ENCODE data around the gene BEGAIN. TPM values are rescaled to one million over a fixed set of nuclear protein-coding genes. Genes with fewer than 3 reads are reported as not detected.

BEGAIN gene
- total RNA-seq, 8 experiments from 2014 or later = 2.6 to 16.0 (median 3.8) TPM

GRCh38 chr14:100543471-100544455 lies 43.5 kb downstream of the BEGAIN start:
- no peak for ATAC-seq (replicated peaks in 6 of 8)
- in situ Hi-C loops (cut with MboI; ENCODE audit: low pct_unique_long_range_greater_than_20kb in 2 of 9, low sequenced_read_pairs in 9 of 9, unreplicated experiment in 9 of 9) = no loop called here
- H3K4me3 ChIP-seq = no peak overlapping the region
- 42 to 100% (median 85%) methylated on average over 1 to 5 of the region's 19 CpGs; no CpG with 5 or more reads in 1 of the 10 experiments for WGBS, 10 experiments
- H3K27ac ChIP-seq = no peak overlapping the region
- H3K4me1 ChIP-seq (replicated peaks in 1 of 2) = no peaks in the 10 kb centered on the region

GRCh38 chr14:100542619-100543205 lies 44.5 kb downstream of the BEGAIN start:
- WGBS, 10 experiments = 49 to 100% (median 82%) methylated on average over 1 to 10 of the region's 12 CpGs; no CpG with 5 or more reads in 2 of the 10 experiments
- H3K4me1 ChIP-seq (replicated peaks in 1 of 2) = no peaks in the 10 kb centered on the region
- no peak overlapping the region for H3K27ac ChIP-seq
- no peak overlapping the region for H3K4me3 ChIP-seq
- no peak for ATAC-seq (replicated peaks in 6 of 8)
- in situ Hi-C loops (cut with MboI; ENCODE audit: low pct_unique_long_range_greater_than_20kb in 2 of 9, low sequenced_read_pairs in 9 of 9, unreplicated experiment in 9 of 9) = no loop called here

- 63 to 100% (median 95%) methylated on average over 1 to 11 of the region's 24 CpGs; no CpG with 5 or more reads in 5 of the 10 experiments for WGBS, 10 experiments
- H3K27ac ChIP-seq = no peak overlapping the region
- in situ Hi-C loops (cut with MboI; ENCODE audit: low pct_unique_long_range_greater_than_20kb in 2 of 9, low sequenced_read_pairs in 9 of 9, unreplicated experiment in 9 of 9) = no loop called here
- peaks cover 1 to 2% of the 10 kb centered on the region in 2 donors for H3K4me1 ChIP-seq (replicated peaks in 1 of 2)
- H3K4me3 ChIP-seq = no peak overlapping the region
- no peak for ATAC-seq (replicated peaks in 6 of 8)
Observed at GRCh38 chr14:100541621-100542560, 45.3 kb downstream of the BEGAIN start.

- H3K4me1 ChIP-seq (replicated peaks in 1 of 2) = peaks cover 7 to 10% of the 10 kb centered on the region in 2 donors
- H3K27ac ChIP-seq = no peak overlapping the region
- 80 to 92% (median 88%) methylated on average over 1 to 9 of the region's 18 CpGs; no CpG with 5 or more reads in 7 of the 10 experiments for WGBS, 10 experiments
- in situ Hi-C loops (cut with MboI; ENCODE audit: low pct_unique_long_range_greater_than_20kb in 2 of 9, low sequenced_read_pairs in 9 of 9, unreplicated experiment in 9 of 9) = no loop called here
- no peak overlapping the region for H3K4me3 ChIP-seq
- peak in 1 of 8 experiments; percentile 14 for ATAC-seq (replicated peaks in 6 of 8)
Observed at GRCh38 chr14:100540926-100541620, 46.1 kb downstream of the BEGAIN start.

- H3K4me3 ChIP-seq = no peak overlapping the region
- in situ Hi-C loops (cut with MboI; ENCODE audit: low pct_unique_long_range_greater_than_20kb in 2 of 9, low sequenced_read_pairs in 9 of 9, unreplicated experiment in 9 of 9) = no loop called here
- H3K4me1 ChIP-seq (replicated peaks in 1 of 2) = peaks cover 14 to 16% of the 10 kb centered on the region in 2 donors
- peak; percentile 28 to 66 (median 50) for ATAC-seq (replicated peaks in 6 of 8)
- no peak overlapping the region for H3K27ac ChIP-seq
- 80 to 91% (median 80%) methylated on average over 1 to 8 of the region's 28 CpGs; no CpG with 5 or more reads in 7 of the 10 experiments for WGBS, 10 experiments
Observed at GRCh38 chr14:100540141-100540925, 46.9 kb downstream of the BEGAIN start.

- H3K27ac ChIP-seq = no peak overlapping the region
- H3K4me3 ChIP-seq = no peak overlapping the region
- in situ Hi-C loops (cut with MboI; ENCODE audit: low pct_unique_long_range_greater_than_20kb in 2 of 9, low sequenced_read_pairs in 9 of 9, unreplicated experiment in 9 of 9) = no loop called here
- WGBS, 10 experiments = no CpG with 5 or more reads among the region's 13 CpGs
- ATAC-seq (replicated peaks in 6 of 8) = no peak
- H3K4me1 ChIP-seq (replicated peaks in 1 of 2) = peaks cover 16 to 18% of the 10 kb centered on the region in 2 donors
Observed at GRCh38 chr14:100539766-100540140, 47.5 kb downstream of the BEGAIN start.

GRCh38 chr14:100539003-100539660 lies 48.1 kb downstream of the BEGAIN start:
- no peak for ATAC-seq (replicated peaks in 6 of 8)
- WGBS, 10 experiments = 91 to 92% methylated on average over 2 to 7 of the region's 42 CpGs; no CpG with 5 or more reads in 8 of the 10 experiments
- H3K27ac ChIP-seq = no peak overlapping the region
- in situ Hi-C loops (cut with MboI; ENCODE audit: low pct_unique_long_range_greater_than_20kb in 2 of 9, low sequenced_read_pairs in 9 of 9, unreplicated experiment in 9 of 9) = no loop called here
- H3K4me3 ChIP-seq = no peak overlapping the region
- H3K4me1 ChIP-seq (replicated peaks in 1 of 2) = peaks cover 22 to 23% of the 10 kb centered on the region in 2 donors

- no peak overlapping the region for H3K4me3 ChIP-seq
- H3K27ac ChIP-seq = no peak overlapping the region
- in situ Hi-C loops (cut with MboI; ENCODE audit: low pct_unique_long_range_greater_than_20kb in 2 of 9, low sequenced_read_pairs in 9 of 9, unreplicated experiment in 9 of 9) = no loop called here
- 84 to 100% methylated on average over 5 to 16 of the region's 69 CpGs; no CpG with 5 or more reads in 8 of the 10 experiments for WGBS, 10 experiments
- no peak for ATAC-seq (replicated peaks in 6 of 8)
- peaks cover 27 to 28% of the 10 kb centered on the region in 2 donors for H3K4me1 ChIP-seq (replicated peaks in 1 of 2)
Observed at GRCh38 chr14:100538351-100539002, 48.7 kb downstream of the BEGAIN start.

- in situ Hi-C loops (cut with MboI; ENCODE audit: low pct_unique_long_range_greater_than_20kb in 2 of 9, low sequenced_read_pairs in 9 of 9, unreplicated experiment in 9 of 9) = no loop called here
- Histone ChIP-seq H3K4me1 (replicated peaks in 1 of 2) (peaks cover 27 to 28% of the 10 kb centered on the region in 2 donors), H3K27ac (no peak overlapping the region), H3K4me3 (no peak overlapping the region)
- ATAC-seq (replicated peaks in 6 of 8) = no peak
- WGBS, 10 experiments = 79 to 100% (median 97%) methylated on average over 1 to 12 of the region's 53 CpGs; no CpG with 5 or more reads in 4 of the 10 experiments
Observed at GRCh38 chr14:100537446-100538350, 49.5 kb downstream of the BEGAIN start.

GRCh38 chr14:100536721-100537445 lies 50.3 kb downstream of the BEGAIN start:
- Histone ChIP-seq H3K4me1 (replicated peaks in 1 of 2) (peaks cover 27 to 28% of the 10 kb centered on the region in 2 donors), H3K4me3 (no peak overlapping the region), H3K27ac (no peak overlapping the region)
- in situ Hi-C loops (cut with MboI; ENCODE audit: low pct_unique_long_range_greater_than_20kb in 2 of 9, low sequenced_read_pairs in 9 of 9, unreplicated experiment in 9 of 9) = no loop called here
- WGBS, 10 experiments = 60 to 100% (median 90%) methylated on average over 1 to 11 of the region's 29 CpGs; no CpG with 5 or more reads in 1 of the 10 experiments
- no peak for ATAC-seq (replicated peaks in 6 of 8)
